GM23248 (cell line): ENCODE results near the gene KLF1.

Experiments
- EZH2 ChIP-seq: fragments of 200-600 bp; sonication (generic); IDR thresholded peaks from 2 replicates; pipeline ENCODE4 v1.6.1; 2018; ENCODE audit warnings: antibody characterized with exemption, mild to moderate bottlenecking; ENCODE audit not compliant: insufficient read depth, poor library complexity, severe bottlenecking
- EZH2phosphoT487 ChIP-seq: fragments of 200-600 bp; sonication (generic); IDR thresholded peaks from 2 replicates; pipeline ENCODE4 v1.6.1; 2018; ENCODE audit warnings: antibody characterized with exemption, moderate library complexity, mild to moderate bottlenecking, low read depth; ENCODE audit not compliant: insufficient read depth

DNA sequence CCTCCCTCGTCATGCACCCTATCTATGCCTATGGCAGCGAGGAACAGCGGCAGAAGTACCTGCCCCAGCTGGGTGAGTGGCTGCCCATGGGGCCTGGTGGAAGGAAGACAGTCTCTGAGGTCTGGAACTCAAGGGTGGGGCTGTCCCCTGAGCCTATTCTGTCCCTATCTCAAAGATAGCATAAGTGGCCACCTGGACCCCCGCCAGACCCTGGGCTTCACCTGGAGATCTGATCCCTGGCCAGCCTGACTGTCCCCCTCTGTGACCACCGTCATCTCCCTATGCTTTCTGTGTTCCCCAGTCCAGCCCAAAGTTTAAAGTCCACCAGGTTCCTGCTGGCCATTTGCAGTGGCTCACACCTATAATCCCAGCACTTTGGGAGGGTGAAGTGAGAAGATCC, 6.6 kb upstream of the KLF1 start:
- no peak for TF ChIP-seq EZH2
- TF ChIP-seq EZH2phosphoT487: no peak
